Neural cell (in vitro differentiated cells): ENCODE data around the gene STAT6.

ENCODE experiments used
- CTCF ChIP-seq: fragments of 450-650 bp; IDR thresholded peaks from 2 replicates; pipeline ENCODE4 v1.5.1; 2014; ENCODE audit warnings: antibody characterized with exemption, mild to moderate bottlenecking, moderate library complexity; ENCODE audit not compliant: poor library complexity, severe bottlenecking
- EP300 ChIP-seq: fragments of 450-650 bp; conservative IDR thresholded peaks from 2 replicates; pipeline ENCODE4 v1.6.1; 2014; ENCODE audit warnings: antibody characterized with exemption, mild to moderate bottlenecking, moderate library complexity; ENCODE audit not compliant: poor library complexity, severe bottlenecking
- EZH2 ChIP-seq: fragments of 200-600, 300-800 bp; shearing (Covaris generic), sonication (generic); IDR thresholded peaks from 2 replicates; pipeline ENCODE4 v1.6.1; 2014; ENCODE audit warnings: antibody characterized with exemption, low read length, borderline replicate concordance, mild to moderate bottlenecking; ENCODE audit not compliant: insufficient read depth, poor library complexity, severe bottlenecking
- RAD21 ChIP-seq: fragments of 450-650 bp; conservative IDR thresholded peaks from 2 replicates; pipeline ENCODE4 v1.6.1; 2014; ENCODE audit warnings: antibody characterized with exemption, mild to moderate bottlenecking, moderate library complexity

DNA sequence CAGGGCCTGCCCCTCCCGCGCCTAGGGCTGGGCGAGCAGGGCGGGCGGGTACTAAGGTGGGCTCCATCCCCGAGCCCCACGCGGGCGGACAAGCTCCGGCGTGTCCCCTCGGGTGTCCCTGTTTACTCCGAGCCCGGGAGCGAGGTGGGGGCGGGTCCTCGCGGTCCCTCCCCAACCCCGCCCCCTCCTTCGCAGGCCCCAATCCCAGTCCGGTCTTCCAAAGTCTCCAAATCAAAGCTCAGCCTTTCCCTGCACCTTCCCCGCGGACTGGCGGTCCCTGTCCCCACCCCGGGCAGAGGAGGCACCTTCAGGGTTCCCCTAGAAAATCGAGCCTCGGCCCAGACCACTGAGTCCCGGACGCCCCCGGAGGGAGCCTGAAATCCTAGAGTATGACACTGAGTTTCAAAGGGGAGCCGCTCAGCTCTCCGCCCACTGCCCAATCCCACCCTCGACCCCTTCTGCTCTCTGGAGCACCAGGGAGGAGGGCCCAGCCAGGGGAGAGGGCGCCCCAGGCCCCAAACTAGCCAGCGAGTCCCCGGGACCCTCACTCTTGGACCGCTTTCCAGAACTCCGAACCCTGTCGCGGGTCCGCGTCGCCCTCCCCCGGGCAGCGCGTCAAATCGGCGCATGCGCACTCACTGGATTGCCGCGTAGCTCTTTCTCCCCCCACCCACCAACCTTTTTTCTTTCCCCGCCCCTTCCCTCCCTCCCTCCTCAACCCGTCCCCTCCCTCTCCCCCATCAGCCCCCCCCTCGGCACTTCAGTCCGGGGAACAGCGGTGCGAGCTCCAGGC lies 16.8 kb upstream of the STAT6 start, which contains the start of gene LRP1:
- TF ChIP-seq CTCF (no peak), RAD21 (no peak), EZH2 (no peak), EP300 (no peak)
